ENCODE results near the gene LYPD5.

- TF ChIP-seq POLR2AphosphoS5 (IDR thresholded peaks at IDR 0.05; ENCODE audit: borderline replicate concordance, low read depth, low read length) = no peak
- TF ChIP-seq EZH2 (IDR thresholded peaks at IDR 0.05) = no peak
These were observed 36.9 kb upstream of the LYPD5 start for GRCh38 chr19:43839139-43839538.

Measured in SK-N-MC (cell line).